ENCODE measurements around the gene ZRSR2. TPM values are rescaled to one million over a fixed set of nuclear protein-coding genes. Genes with fewer than 3 reads are reported as not detected.

ZRSR2 gene
- total and polyA plus RNA-seq, 2 of the 13 experiments (the other 11 are each of a cell fraction or from before 2014, with no cell fraction given): 3.6 to 4.9 TPM

DNA sequence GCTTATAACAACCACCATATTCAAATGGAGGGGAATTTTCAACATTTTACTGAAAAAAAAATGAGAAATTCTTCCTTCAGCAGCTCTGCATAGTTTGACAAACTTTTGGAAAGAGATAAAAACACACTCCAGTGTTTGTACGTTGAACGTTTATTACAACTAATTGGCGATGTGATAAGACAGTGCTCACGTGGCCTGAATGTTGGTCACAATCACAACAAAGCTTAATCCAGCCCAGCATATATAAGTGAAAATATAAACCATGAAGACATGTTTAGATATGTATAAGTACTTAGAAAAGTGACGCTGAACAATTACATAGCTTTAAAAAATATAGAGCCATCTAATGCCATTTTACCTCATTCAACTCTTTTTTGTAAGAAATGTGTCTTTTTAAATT is 35.7 kb downstream of the ZRSR2 start (continued):
- TF ChIP-seq, protein P1, sequence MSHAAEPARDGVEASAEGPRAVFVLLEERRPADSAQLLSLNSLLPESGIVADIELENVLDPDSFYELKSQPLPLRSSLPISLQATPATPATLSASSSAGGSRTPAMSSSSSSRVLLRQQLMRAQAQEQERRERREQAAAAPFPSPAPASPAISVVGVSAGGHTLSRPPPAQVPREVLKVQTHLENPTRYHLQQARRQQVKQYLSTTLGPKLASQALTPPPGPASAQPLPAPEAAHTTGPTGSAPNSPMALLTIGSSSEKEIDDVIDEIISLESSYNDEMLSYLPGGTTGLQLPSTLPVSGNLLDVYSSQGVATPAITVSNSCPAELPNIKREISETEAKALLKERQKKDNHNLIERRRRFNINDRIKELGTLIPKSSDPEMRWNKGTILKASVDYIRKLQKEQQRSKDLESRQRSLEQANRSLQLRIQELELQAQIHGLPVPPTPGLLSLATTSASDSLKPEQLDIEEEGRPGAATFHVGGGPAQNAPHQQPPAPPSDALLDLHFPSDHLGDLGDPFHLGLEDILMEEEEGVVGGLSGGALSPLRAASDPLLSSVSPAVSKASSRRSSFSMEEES (CRISPR knock-in tag; IDR thresholded peaks at IDR 0.05): no peak
- TF ChIP-seq CC2D1A (CRISPR knock-in tag; IDR thresholded peaks at IDR 0.05): no peak
- TF ChIP-seq, protein P2, sequence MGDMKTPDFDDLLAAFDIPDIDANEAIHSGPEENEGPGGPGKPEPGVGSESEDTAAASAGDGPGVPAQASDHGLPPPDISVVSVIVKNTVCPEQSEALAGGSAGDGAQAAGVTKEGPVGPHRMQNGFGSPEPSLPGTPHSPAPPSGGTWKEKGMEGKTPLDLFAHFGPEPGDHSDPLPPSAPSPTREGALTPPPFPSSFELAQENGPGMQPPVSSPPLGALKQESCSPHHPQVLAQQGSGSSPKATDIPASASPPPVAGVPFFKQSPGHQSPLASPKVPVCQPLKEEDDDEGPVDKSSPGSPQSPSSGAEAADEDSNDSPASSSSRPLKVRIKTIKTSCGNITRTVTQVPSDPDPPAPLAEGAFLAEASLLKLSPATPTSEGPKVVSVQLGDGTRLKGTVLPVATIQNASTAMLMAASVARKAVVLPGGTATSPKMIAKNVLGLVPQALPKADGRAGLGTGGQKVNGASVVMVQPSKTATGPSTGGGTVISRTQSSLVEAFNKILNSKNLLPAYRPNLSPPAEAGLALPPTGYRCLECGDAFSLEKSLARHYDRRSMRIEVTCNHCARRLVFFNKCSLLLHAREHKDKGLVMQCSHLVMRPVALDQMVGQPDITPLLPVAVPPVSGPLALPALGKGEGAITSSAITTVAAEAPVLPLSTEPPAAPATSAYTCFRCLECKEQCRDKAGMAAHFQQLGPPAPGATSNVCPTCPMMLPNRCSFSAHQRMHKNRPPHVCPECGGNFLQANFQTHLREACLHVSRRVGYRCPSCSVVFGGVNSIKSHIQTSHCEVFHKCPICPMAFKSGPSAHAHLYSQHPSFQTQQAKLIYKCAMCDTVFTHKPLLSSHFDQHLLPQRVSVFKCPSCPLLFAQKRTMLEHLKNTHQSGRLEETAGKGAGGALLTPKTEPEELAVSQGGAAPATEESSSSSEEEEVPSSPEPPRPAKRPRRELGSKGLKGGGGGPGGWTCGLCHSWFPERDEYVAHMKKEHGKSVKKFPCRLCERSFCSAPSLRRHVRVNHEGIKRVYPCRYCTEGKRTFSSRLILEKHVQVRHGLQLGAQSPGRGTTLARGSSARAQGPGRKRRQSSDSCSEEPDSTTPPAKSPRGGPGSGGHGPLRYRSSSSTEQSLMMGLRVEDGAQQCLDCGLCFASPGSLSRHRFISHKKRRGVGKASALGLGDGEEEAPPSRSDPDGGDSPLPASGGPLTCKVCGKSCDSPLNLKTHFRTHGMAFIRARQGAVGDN (CRISPR knock-in tag; IDR thresholded peaks at IDR 0.05): no peak

DNA sequence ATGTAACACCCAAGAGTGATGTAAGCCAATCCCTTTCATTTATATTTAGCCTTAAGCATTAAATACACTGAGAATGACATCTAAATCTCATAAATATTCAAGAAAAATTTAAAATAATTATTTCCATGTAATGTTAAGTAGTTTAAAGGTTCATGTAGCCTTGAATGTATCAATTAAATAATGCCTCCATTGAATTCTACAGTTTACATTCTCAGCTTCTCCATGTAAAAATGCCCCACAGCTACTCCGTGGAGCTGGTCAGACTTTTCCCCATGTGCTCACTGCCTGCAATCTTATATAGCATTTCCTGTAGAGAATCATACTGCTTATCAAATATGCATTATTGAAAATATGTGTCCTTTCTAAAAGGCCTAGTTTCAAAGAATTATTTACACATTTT is 38.9 kb downstream of the ZRSR2 start:
- ChIA-PET CTCF (ENCODE audit: low intra/inter-chr PET ratio, low total read pairs) (no interaction called here), POLR2A (no interaction called here)
- H3K4me3 ChIP-seq (replicated peaks in 1 of 3; ENCODE audit: insufficient read depth in 1 of 3, low read depth in 2 of 3, low read length in 3 of 3): no peak overlapping the region
- TF ChIP-seq, protein P3, sequence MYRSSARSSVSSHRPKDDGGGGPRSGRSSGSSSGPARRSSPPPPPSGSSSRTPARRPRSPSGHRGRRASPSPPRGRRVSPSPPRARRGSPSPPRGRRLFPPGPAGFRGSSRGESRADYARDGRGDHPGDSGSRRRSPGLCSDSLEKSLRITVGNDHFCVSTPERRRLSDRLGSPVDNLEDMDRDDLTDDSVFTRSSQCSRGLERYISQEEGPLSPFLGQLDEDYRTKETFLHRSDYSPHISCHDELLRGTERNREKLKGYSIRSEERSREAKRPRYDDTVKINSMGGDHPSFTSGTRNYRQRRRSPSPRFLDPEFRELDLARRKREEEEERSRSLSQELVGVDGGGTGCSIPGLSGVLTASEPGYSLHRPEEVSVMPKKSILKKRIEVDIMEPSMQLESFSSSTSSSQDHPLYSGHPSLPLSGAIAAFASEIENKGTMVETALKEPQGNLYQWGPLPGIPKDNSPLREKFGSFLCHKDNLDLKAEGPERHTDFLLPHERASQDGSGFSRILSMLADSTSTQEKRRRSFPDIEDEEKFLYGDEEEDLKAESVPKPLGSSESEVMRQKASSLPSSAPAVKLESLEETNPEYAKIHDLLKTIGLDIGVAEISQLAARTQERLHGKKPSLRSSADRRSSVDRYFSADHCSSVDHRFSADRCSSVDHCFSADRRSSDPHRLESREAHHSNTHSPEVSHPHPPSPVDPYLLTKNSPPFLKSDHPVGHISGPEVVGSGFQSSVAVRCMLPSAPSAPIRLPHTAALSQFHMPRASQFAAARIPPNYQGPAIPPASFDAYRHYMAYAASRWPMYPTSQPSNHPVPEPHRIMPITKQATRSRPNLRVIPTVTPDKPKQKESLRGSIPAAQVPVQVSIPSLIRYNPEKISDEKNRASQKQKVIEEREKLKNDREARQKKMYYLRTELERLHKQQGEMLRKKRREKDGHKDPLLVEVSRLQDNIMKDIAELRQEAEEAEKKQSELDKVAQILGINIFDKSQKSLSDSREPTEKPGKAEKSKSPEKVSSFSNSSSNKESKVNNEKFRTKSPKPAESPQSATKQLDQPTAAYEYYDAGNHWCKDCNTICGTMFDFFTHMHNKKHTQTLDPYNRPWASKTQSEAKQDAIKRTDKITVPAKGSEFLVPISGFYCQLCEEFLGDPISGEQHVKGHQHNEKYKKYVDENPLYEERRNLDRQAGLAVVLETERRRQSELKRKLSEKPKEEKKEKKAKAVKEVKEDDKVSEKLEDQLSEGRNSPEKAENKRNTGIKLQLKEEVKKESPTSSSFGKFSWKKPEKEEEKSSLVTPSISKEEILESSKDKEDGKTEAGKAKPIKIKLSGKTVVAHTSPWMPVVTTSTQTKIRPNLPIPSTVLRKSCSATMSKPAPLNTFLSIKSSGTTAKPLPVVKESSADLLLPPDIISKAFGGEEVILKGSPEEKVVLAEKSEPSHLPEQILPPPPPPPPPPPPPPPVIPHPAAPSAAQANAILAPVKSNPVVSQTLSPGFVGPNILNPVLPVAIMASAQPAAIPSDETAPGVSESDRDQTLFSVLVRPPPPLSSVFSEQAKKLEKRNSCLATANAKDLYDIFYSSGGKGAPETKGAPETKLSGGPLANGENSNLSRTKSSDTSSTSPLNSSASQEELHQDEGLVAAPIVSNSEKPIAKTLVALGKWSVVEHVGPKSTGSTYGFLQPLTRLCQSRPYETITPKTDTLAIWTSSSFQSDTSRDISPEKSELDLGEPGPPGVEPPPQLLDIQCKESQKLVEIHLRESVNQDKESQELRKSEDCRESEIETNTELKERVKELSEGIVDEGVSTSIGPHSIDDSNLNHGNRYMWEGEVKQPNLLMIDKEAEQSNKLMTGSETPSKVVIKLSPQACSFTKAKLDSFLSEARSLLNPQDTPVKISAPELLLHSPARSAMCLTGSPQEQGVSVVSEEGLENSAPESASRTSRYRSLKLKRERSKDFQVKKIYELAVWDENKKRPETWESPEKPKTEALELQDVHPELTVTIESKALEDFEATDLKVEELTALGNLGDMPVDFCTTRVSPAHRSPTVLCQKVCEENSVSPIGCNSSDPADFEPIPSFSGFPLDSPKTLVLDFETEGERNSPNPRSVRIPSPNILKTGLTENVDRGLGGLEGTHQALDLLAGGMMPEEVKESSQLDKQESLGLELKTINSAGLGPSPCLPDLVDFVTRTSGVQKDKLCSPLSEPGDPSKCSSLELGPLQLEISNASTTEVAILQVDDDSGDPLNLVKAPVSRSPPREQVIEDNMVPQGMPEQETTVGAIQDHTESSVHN (CRISPR knock-in tag; IDR thresholded peaks at IDR 0.05): no peak
- no peak for TF ChIP-seq KMT2B (CRISPR knock-in tag; IDR thresholded peaks at IDR 0.05)
- TF ChIP-seq ISX (CRISPR knock-in tag; conservative IDR thresholded peaks at IDR 0.05): no peak
- H3K4me1 ChIP-seq (ENCODE audit: insufficient read depth, low read length): no peaks in the 10 kb centered on the region
- H3K27ac ChIP-seq (ENCODE audit: extremely low read length, insufficient read depth, low read length): no peak overlapping the region
- no peaks in the 10 kb centered on the region for H3K9me3 ChIP-seq (ENCODE audit: low read length)
- H3K36me3 ChIP-seq (replicated peaks in 1 of 2; ENCODE audit: control insufficient read depth in 1 of 2, insufficient read depth in 2 of 2, low read length in 2 of 2): no peaks in the 10 kb centered on the region
- H3K79me2 ChIP-seq (ENCODE audit: insufficient read depth, low read length): no peaks in the 10 kb centered on the region
- ATAC-seq (no peak), FAIRE-seq (no peak), DNase-seq (ENCODE audit: low spot score) (no peak)
- H3K9ac ChIP-seq (ENCODE audit: insufficient read depth, low read depth, low read length): no peak overlapping the region
- in situ Hi-C loops (cut with HindIII; ENCODE audit: extremely low pct_ligation_motif_present, low pct_unique_long_range_greater_than_20kb): no loop called here
- WGBS (ENCODE audit: low lambda C conversion rate): 95% methylated on average over 1 of the region's 1 CpG
- intact Hi-C loops (cut with micrococcal nuclease; ENCODE audit: unreplicated experiment): no loop called here
- H3K27me3 ChIP-seq (ENCODE audit: control insufficient read depth in 1 of 2, insufficient read depth in 2 of 2, low read length in 2 of 2): no peaks in the 10 kb centered on the region
- H3K4me2 ChIP-seq (ENCODE audit: low read depth, low read length): no peak overlapping the region
- H2AFZ ChIP-seq (ENCODE audit: low read length): no peak overlapping the region
- no peaks in the 10 kb centered on the region for H4K20me1 ChIP-seq (ENCODE audit: insufficient read depth, low read length)
- no TSS peak for BruUV-seq (replicated peaks)

Data from HepG2 (cell line).